NCI-H1417 treated with DMSO at 0.1 percent for 48 hours (cell line): Measurements from ENCODE around the gene SPECC1L.

Source experiments
- DNase-seq: peaks from one replicate; lab custom pipeline; 2025; lab: John Stamatoyannopoulos, UW

The SPECC1L gene

GRCh38 chr22:24428751-24429410, 158.2 kb downstream of the SPECC1L start:
- DNase-seq: no peak

GRCh38 chr22:24429411-24430365, 159.1 kb downstream of the SPECC1L start:
- DNase-seq: no peak

- no peak for DNase-seq
Observed at GRCh38 chr22:24430431-24431308, 160.0 kb downstream of the SPECC1L start.

GRCh38 chr22:24431309-24432034, 160.8 kb downstream of the SPECC1L start:
- DNase-seq: no peak

- no peak for DNase-seq
Observed at GRCh38 chr22:24432059-24432853, 161.6 kb downstream of the SPECC1L start.

- DNase-seq: no peak
Observed at GRCh38 chr22:24433001-24433827, 162.6 kb downstream of the SPECC1L start.

- no peak for DNase-seq
Observed at GRCh38 chr22:24433828-24434470, 163.3 kb downstream of the SPECC1L start.

GRCh38 chr22:24434471-24435322, 164.1 kb downstream of the SPECC1L start:
- no peak for DNase-seq

- no peak for DNase-seq
Observed at GRCh38 chr22:24435323-24435645, 164.7 kb downstream of the SPECC1L start.

GRCh38 chr22:24435861-24436371, 165.3 kb downstream of the SPECC1L start:
- no peak for DNase-seq

- no peak for DNase-seq
Observed at GRCh38 chr22:24436553-24436952, 165.9 kb downstream of the SPECC1L start.

GRCh38 chr22:24437091-24437490, 166.5 kb downstream of the SPECC1L start:
- DNase-seq: no peak

GRCh38 chr22:24437741-24438328, 167.2 kb downstream of the SPECC1L start:
- no peak for DNase-seq

GRCh38 chr22:24440270-24440717, 169.7 kb downstream of the SPECC1L start:
- DNase-seq: no peak

GRCh38 chr22:24440718-24441405, 170.2 kb downstream of the SPECC1L start:
- no peak for DNase-seq

GRCh38 chr22:24441406-24442351, 171.0 kb downstream of the SPECC1L start:
- no peak for DNase-seq
